Measurements from ENCODE around the gene SLC2A13.

- TF ChIP-seq CTCF (IDR thresholded peaks at IDR 0.05) (no peak), POLR2A (IDR thresholded peaks at IDR 0.05) (no peak)
Observed at GRCh38 chr12:39946361-39947280, 159.3 kb downstream of the SLC2A13 start.

Measured in tibial nerve (tissue), 3 donors.